BLaER1 (cell line): Measurements from ENCODE around the gene MYL9.
A peak's percentile ranks its signal among the peaks of the same experiment; 100 is the strongest.
"Not testable (repeated sequence)": the region's sequence is repeated elsewhere in the genome, so short reads cannot be mapped to it uniquely, and the experiment has no call there.

Experiments
- H3K27ac ChIP-seq: shearing (Covaris generic); formaldehyde crosslinking; 2 replicates; pipeline ENCODE4 v1.8.1; 2022
- H3K27me3 ChIP-seq: shearing (Covaris generic); formaldehyde crosslinking; 2 replicates; pipeline ENCODE4 v1.8.1; 2022
- H3K36me3 ChIP-seq: shearing (Covaris generic); formaldehyde crosslinking; 2 replicates; pipeline ENCODE4 v1.8.1; 2022
- H3K4me1 ChIP-seq: shearing (Covaris generic); formaldehyde crosslinking; 2 replicates; pipeline ENCODE4 v1.8.1; 2022
- H3K4me2 ChIP-seq: shearing (Covaris generic); formaldehyde crosslinking; 2 replicates; pipeline ENCODE4 v1.8.1; 2022
- H3K4me3 ChIP-seq: shearing (Covaris generic); formaldehyde crosslinking; 2 replicates; pipeline ENCODE4 v1.8.1; 2022
- H3K9ac ChIP-seq: shearing (Covaris generic); formaldehyde crosslinking; 2 replicates; pipeline ENCODE4 v1.8.1; 2022
- H3K9me3 ChIP-seq: shearing (Covaris generic); formaldehyde crosslinking; 2 replicates; pipeline ENCODE4 v1.8.1; 2022
- H4K20me1 ChIP-seq: shearing (Covaris generic); formaldehyde crosslinking; 2 replicates; pipeline ENCODE4 v1.8.1; 2022
- Cebpa-rat ChIP-seq: shearing (Covaris generic); IDR thresholded peaks from 2 replicates; pipeline ENCODE4 v1.8.1; 2022

Gene MYL9

DNA sequence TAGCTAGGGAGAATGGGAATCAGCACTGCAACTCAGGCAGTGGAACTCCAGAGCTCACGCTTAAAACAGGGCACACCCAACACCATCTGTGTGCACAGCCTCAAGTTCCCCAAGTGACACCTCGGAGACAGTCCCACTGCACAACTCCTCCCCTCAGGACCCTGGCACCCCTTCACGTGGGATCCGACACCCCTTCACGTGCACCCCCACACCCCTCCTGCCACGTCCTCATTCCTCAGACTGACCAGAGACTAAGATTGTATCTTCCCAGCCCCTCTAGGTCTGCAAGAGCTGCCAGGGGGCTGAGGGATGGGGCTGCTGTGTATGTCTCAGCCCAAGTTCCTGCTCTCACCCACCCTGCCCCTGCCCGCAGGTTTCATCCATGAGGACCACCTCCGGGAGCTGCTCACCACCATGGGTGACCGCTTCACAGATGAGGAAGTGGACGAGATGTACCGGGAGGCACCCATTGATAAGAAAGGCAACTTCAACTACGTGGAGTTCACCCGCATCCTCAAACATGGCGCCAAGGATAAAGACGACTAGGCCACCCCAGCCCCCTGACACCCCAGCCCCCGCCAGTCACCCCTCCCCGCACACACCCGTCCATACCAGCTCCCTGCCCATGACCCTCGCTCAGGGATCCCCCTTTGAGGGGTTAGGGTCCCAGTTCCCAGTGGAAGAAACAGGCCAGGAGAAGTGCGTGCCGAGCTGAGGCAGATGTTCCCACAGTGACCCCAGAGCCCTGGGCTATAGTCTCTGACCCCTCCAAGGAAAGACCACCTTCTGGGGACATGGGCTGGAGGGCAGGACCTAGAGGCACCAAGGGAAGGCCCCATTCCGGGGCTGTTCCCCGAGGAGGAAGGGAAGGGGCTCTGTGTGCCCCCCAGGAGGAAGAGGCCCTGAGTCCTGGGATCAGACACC is 7.6 kb downstream of the MYL9 start:
- Histone ChIP-seq H3K9me3 (no peaks in the 10 kb centered on the region), H3K4me2 (no peak overlapping the region), H3K4me1 (peaks cover 17% of the 10 kb centered on the region), H3K9ac (no peak overlapping the region), H3K27me3 (no peaks in the 10 kb centered on the region), H3K4me3 (no peak overlapping the region), H4K20me1 (no peaks in the 10 kb centered on the region), H3K36me3 (no peaks in the 10 kb centered on the region), H3K27ac (no peak overlapping the region)
- TF ChIP-seq Cebpa-rat = no peak

DNA sequence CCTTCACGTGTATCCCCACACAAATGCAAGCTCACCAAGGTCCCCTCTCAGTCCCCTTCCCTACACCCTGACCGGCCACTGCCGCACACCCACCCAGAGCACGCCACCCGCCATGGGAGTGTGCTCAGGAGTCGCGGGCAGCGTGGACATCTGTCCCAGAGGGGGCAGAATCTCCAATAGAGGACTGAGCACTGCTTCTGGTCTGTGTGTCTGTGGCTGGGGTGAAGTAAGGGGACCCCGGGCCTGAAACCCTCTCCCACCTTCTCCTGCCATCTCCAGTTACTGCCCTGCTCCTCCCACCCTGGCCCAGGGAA is 8.3 kb downstream of the MYL9 start:
- H4K20me1 ChIP-seq = no peaks in the 10 kb centered on the region
- no peaks in the 10 kb centered on the region for H3K36me3 ChIP-seq
- H3K27me3 ChIP-seq = no peaks in the 10 kb centered on the region
- H3K27ac ChIP-seq = 0 out of 2 replicates have a peak overlapping the region, but pooled peaks have one; percentile 6
- no peak overlapping the region for H3K4me3 ChIP-seq
- no peaks in the 10 kb centered on the region for H3K9me3 ChIP-seq
- TF ChIP-seq Cebpa-rat = no peak
- no peak overlapping the region for H3K9ac ChIP-seq
- peaks cover 17% of the 10 kb centered on the region for H3K4me1 ChIP-seq
- H3K4me2 ChIP-seq = no peak overlapping the region

DNA sequence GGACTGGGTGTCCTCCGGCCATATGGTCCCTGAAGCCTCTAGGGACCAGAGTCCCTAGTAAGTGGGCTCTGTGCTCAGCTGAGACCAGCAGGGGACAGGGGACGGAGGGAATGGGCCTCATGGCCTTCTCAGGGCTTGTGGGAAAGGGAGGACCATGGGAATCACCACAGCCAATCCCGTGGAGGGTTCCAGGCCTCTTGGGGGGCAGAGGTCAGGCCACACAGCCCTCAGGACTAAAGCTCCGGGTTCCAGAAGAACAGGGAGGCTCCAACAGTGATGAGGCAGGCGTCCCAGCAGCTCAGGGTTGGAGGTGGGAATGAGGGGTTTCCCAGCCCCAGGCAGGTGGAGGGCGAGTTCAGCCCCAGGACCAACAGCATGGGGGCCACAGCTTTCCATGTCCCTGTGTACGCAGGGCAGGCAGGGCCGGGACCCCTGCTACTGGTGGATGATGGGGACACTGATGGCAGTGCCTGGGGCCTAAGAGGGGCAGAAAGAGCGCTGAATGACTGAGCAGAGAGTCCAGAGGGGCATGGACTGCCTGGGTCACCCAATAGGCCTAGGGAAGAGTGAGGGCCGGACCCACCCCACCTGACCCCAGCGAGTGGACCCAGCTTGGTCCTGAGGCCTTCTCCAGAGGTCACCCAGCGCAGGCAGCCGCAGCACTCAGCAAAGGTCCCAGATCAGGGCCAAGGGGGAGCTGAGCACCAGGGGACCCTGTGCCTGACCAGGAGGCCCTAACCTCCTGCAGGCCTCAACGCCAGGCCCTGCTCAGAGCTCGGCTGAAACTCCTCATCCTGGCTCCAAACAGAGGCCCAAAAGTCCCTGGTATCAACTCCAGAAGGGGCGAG is 8.8 kb downstream of the MYL9 start:
- H3K36me3 ChIP-seq = no peaks in the 10 kb centered on the region
- no peak overlapping the region for H3K4me3 ChIP-seq
- H3K4me2 ChIP-seq = no peak overlapping the region
- no peaks in the 10 kb centered on the region for H3K9me3 ChIP-seq
- peaks cover 17% of the 10 kb centered on the region for H3K4me1 ChIP-seq
- H4K20me1 ChIP-seq = no peaks in the 10 kb centered on the region
- no peaks in the 10 kb centered on the region for H3K27me3 ChIP-seq
- H3K27ac ChIP-seq = 0 out of 2 replicates have a peak overlapping the region, but pooled peaks have one; percentile 6
- H3K9ac ChIP-seq = no peak overlapping the region
- TF ChIP-seq Cebpa-rat = no peak

DNA sequence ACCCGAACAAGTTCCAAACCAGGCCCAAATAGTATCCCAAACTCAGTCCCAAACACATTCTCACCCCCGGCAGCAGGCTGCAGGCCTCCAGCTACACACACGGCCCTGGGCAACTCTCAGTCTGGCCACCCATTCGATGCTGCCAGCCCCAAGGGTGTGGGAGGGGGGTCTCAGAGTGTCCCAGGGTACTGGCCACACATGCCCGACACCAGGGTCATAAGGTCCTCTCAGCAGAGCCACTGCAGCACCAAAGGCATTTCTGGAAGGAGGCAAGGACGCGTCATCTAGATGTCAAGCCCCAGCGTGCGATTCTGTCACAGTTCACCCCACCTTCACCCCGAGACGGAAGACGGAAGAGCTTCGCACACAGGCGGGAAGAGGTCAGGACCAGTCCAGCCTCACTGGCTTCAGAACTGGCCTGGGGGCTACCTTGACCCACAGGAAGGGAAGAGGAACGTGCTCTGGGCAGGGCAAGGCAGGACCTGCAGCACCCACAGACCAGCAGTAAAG is 9.5 kb downstream of the MYL9 start:
- Histone ChIP-seq H3K9me3 (no peaks in the 10 kb centered on the region), H3K27ac (no peak overlapping the region), H3K27me3 (no peaks in the 10 kb centered on the region), H3K4me3 (no peak overlapping the region), H3K9ac (no peak overlapping the region), H3K4me1 (peaks cover 20% of the 10 kb centered on the region), H3K36me3 (no peaks in the 10 kb centered on the region), H4K20me1 (no peaks in the 10 kb centered on the region), H3K4me2 (no peak overlapping the region)
- no peak for TF ChIP-seq Cebpa-rat

DNA sequence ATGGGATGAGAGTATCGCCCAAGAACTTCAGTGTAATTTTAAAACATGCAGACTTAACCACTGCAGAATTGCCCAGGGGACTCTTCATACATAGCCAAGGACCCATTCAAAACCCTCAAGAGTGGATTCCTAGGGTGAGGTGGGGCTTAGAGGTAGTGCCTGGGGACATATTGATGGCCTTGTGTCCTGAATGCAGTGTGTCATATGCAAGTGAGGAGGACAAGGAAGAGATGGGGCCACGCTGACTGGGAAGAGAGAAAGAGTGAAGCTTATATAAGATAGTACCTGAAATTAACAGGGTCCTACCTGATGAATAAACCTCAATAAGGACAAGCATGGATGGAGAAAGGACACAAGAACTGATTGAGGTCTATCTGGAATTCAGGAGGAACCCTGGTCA is 13.9 kb downstream of the MYL9 start:
- Histone ChIP-seq H3K27me3 (no peaks in the 10 kb centered on the region), H3K4me3 (no peak overlapping the region), H3K36me3 (no peaks in the 10 kb centered on the region), H3K4me2 (no peak overlapping the region), H4K20me1 (no peaks in the 10 kb centered on the region), H3K27ac (no peak overlapping the region), H3K9me3 (no peaks in the 10 kb centered on the region), H3K9ac (no peak overlapping the region), H3K4me1 (peaks cover 22% of the 10 kb centered on the region)
- no peak for TF ChIP-seq Cebpa-rat

DNA sequence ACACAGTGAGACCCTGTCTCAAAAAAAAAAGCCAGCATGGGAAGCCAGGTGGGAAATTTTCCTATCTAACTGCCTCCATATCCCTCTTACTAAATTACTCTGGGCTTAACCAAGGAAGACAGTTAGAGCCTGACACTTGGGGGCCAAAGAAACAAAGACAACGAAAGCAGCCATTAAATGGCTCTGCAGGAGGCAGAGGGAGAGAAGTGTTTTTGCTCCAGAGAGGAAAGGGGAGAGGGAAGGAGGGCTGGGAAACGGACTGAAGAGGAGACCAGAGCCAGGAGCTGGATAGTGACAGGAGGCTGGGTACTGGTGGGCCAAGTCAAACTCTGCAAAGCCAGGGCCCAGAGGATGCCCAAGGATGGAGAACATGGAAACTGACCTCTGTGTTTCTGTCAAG is 21.4 kb downstream of the MYL9 start:
- no peaks in the 10 kb centered on the region for H4K20me1 ChIP-seq
- H3K4me3 ChIP-seq = no peak overlapping the region
- no peaks in the 10 kb centered on the region for H3K4me1 ChIP-seq
- H3K27me3 ChIP-seq = no peaks in the 10 kb centered on the region
- peaks cover 17% of the 10 kb centered on the region for H3K9me3 ChIP-seq
- TF ChIP-seq Cebpa-rat = no peak
- H3K27ac ChIP-seq = no peak overlapping the region
- H3K4me2 ChIP-seq = no peak overlapping the region
- H3K36me3 ChIP-seq = peaks cover 6% of the 10 kb centered on the region; the same call in 1 of the 2 replicates
- H3K9ac ChIP-seq = no peak overlapping the region

DNA sequence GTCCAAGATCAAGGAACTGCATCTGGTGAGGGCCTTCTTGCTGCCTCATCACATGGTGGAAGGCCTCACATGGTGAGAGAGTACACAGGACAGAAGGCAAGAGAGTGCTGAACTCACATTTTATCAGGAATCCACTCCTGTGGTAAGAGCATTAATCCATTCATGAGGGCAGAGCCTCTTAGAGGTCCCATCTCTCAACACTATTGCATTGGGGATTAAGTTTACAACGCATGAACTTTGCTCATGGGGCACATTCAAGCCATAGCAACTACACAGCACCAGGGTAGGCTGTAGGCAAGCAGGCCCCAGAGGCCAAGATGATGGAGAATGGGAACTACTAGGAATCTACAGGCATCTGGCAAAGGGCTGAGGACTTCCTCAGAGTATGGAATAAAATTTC is 22.1 kb downstream of the MYL9 start:
- TF ChIP-seq Cebpa-rat = no peak
- Histone ChIP-seq H3K4me1 (no peaks in the 10 kb centered on the region), H3K9ac (no peak overlapping the region), H3K9me3 (peaks cover 17% of the 10 kb centered on the region), H4K20me1 (no peaks in the 10 kb centered on the region), H3K27ac (no peak overlapping the region), H3K36me3 (peaks cover 6% of the 10 kb centered on the region; the same call in 1 of the 2 replicates), H3K4me2 (no peak overlapping the region), H3K4me3 (no peak overlapping the region), H3K27me3 (no peaks in the 10 kb centered on the region)

DNA sequence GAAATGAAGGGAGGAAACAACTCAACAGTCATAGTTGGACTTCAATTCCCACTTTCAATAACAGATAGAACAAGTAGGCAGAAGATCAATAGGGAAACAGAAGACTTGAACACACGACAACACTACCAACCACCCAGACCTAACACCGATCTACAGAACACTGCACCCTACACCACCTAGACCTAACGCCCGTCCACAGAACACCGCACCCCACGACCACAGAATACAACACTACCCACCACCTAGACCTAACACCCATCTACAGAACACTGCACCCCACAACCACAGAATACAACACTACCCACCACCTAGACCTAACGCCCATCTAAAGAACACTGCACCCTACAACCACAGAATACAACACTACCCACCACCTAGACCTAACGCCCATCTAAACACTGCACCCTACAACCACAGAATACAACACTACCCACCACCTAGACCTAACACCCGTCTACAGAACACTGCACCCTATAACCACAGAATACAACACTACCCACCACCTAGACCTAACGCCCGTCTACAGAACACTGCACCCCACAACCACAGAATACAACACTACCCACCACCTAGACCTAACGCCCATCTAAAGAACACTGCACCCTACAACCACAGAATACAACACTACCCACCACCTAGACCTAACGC is 22.9 kb downstream of the MYL9 start:
- not testable (repeated sequence) for H3K27me3 ChIP-seq, H3K36me3 ChIP-seq, H3K4me1 ChIP-seq, H3K4me2 ChIP-seq, H4K20me1 ChIP-seq, H3K27ac ChIP-seq, H3K9ac ChIP-seq, H3K4me3 ChIP-seq
- H3K9me3 ChIP-seq = peaks cover 17% of the 10 kb centered on the region

DNA sequence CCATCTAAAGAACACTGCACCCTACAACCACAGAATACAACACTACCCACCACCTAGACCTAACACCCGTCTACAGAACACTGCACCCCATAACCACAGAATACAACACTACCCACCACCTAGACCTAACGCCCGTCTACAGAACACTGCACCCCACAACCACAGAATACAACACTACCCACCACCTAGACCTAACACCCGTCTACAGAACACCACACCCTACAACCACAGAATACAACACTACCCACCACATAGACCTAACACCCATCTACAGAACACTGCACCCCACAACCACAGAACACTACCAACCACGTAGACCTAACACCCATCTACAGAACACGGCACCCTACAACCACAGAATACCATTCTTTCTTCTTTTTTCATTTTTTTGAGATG is 23.4 kb downstream of the MYL9 start:
- not testable (repeated sequence) for H3K4me2 ChIP-seq, H3K9ac ChIP-seq, H3K4me3 ChIP-seq, H3K4me1 ChIP-seq, H4K20me1 ChIP-seq, H3K27me3 ChIP-seq, H3K36me3 ChIP-seq, H3K27ac ChIP-seq
- H3K9me3 ChIP-seq = peaks cover 17% of the 10 kb centered on the region

DNA sequence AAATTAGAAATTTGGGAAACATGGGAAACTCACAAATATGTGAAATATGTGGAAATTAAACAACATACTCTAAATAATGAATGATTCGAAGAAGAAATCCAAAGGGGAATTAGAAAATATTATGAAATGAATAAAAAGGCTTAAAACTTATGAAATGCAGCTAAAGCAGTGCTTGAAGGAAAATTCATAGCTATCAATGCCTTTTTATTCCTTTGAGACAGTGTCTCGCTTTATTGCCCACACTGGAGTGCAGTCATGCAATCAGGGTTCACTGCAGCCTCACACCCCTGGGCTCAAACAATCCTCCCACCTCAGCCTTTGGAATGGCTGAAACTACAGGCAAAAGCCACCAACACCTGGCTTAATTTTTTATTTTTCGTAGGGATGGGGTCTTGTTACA is 24.2 kb downstream of the MYL9 start:
- Histone ChIP-seq H3K4me1 (no peaks in the 10 kb centered on the region), H3K36me3 (peaks cover 6% of the 10 kb centered on the region; the same call in 1 of the 2 replicates)

More for the DNA sequence above, 24.2 kb downstream of the MYL9 start:
- TF ChIP-seq Cebpa-rat = no peak
- no peaks in the 10 kb centered on the region for H3K27me3 ChIP-seq
- no peak overlapping the region for H3K4me3 ChIP-seq
- H3K9me3 ChIP-seq = peaks cover 17% of the 10 kb centered on the region
- no peaks in the 10 kb centered on the region for H4K20me1 ChIP-seq
- H3K9ac ChIP-seq = no peak overlapping the region
- H3K4me2 ChIP-seq = no peak overlapping the region
- H3K27ac ChIP-seq = no peak overlapping the region
